Calu3 (cell line): ENCODE measurements around the gene ADRB1. TPM values are rescaled to one million over a fixed set of nuclear protein-coding genes. Genes with fewer than 3 reads are reported as not detected.

Experiments used
- BruUV-seq: library from RNA; stranded (reverse); fragments of 400-500 nt; replicated peaks from 2 replicates; lab custom pipeline; 2021; lab: Mats Ljungman, UMichigan
- CTCF ChIA-PET: fragments of 300-600 bp; sonication (Branson Sonifier 250); formaldehyde crosslinking; loops from one replicate; lab custom pipeline; 2022; ENCODE audit warnings: antibody characterized with exemption; lab: Charles Lee
- DNase-seq: peaks from one replicate; pipeline ENCODE4 v3.0.0; 2022
- H3K27ac Mint-ChIP-seq: one replicate; pipeline ENCODE4 v1.8.0; 2022; ENCODE audit warnings: mixed read lengths; ENCODE audit not compliant: unreplicated experiment
- H3K27me3 Mint-ChIP-seq: one replicate; pipeline ENCODE4 v1.8.0; 2022; ENCODE audit warnings: mixed read lengths; ENCODE audit not compliant: unreplicated experiment
- H3K36me3 Mint-ChIP-seq: one replicate; pipeline ENCODE4 v1.8.0; 2022; ENCODE audit warnings: mild to moderate bottlenecking, moderate library complexity, mixed read lengths; ENCODE audit not compliant: insufficient read depth, unreplicated experiment
- H3K4me1 Mint-ChIP-seq: one replicate; pipeline ENCODE4 v1.8.0; 2022; ENCODE audit warnings: mild to moderate bottlenecking, low read depth, mixed read lengths; ENCODE audit not compliant: unreplicated experiment
- H3K4me3 Mint-ChIP-seq: one replicate; pipeline ENCODE4 v1.8.0; 2022; ENCODE audit warnings: mild to moderate bottlenecking, low read depth, moderate library complexity, mixed read lengths; ENCODE audit not compliant: unreplicated experiment
- H3K9me3 Mint-ChIP-seq: one replicate; pipeline ENCODE4 v1.8.0; 2022; ENCODE audit warnings: low read depth, mixed read lengths; ENCODE audit not compliant: unreplicated experiment
- intact Hi-C: fragments of 100-400 bp; cut with micrococcal nuclease; formaldehyde crosslinking; loops from one replicate; pipeline ENCODE4 v1.10.0; 2022; ENCODE audit not compliant: unreplicated experiment
- total RNA-seq: library from RNA; stranded (reverse); gene quantifications from 2 replicates; pipeline ENCODE4 v1.2.3, GENCODE V29; 2022
- TF ChIP-seq, protein P1 (sequence below): fragments of 200-600 bp; IDR thresholded peaks from one replicate; pipeline ENCODE4 v1.8.0; 2022; ENCODE audit warnings: antibody characterized with exemption; ENCODE audit not compliant: unreplicated experiment

Gene ADRB1
- total RNA-seq, 1 experiment from 2014 or later: 0.47 TPM

DNA sequence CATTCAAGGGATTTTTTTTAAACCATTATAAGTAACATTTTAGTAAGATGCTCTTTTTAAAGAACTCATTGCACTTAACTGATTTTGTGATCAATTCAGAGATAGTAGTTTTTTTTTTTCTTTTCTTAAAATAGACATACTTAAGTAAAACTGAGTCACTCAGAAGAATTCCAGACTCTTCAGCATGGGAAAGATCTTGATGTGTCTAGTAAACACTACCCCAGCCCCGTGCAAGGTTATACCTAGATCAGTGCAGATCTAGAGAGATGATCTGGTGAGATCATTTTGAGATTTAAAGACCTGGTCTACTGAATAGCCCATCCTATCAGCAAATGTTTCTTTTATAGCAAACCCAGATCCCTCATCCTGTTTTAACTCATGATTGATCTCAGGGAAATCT, 8.6 kb downstream of the ADRB1 start:
- no peak for DNase-seq
- Mint-ChIP-seq H3K9me3 (no peaks in the 10 kb centered on the region), H3K36me3 (no peaks in the 10 kb centered on the region), H3K4me1 (no peaks in the 10 kb centered on the region), H3K27ac (no peak overlapping the region), H3K4me3 (no peak overlapping the region), H3K27me3 (no peaks in the 10 kb centered on the region)
- CTCF ChIA-PET: no interaction called here
- TF ChIP-seq, protein P1, sequence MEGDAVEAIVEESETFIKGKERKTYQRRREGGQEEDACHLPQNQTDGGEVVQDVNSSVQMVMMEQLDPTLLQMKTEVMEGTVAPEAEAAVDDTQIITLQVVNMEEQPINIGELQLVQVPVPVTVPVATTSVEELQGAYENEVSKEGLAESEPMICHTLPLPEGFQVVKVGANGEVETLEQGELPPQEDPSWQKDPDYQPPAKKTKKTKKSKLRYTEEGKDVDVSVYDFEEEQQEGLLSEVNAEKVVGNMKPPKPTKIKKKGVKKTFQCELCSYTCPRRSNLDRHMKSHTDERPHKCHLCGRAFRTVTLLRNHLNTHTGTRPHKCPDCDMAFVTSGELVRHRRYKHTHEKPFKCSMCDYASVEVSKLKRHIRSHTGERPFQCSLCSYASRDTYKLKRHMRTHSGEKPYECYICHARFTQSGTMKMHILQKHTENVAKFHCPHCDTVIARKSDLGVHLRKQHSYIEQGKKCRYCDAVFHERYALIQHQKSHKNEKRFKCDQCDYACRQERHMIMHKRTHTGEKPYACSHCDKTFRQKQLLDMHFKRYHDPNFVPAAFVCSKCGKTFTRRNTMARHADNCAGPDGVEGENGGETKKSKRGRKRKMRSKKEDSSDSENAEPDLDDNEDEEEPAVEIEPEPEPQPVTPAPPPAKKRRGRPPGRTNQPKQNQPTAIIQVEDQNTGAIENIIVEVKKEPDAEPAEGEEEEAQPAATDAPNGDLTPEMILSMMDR: no peak
- intact Hi-C loops: no loop called here
- no TSS peak for BruUV-seq

DNA sequence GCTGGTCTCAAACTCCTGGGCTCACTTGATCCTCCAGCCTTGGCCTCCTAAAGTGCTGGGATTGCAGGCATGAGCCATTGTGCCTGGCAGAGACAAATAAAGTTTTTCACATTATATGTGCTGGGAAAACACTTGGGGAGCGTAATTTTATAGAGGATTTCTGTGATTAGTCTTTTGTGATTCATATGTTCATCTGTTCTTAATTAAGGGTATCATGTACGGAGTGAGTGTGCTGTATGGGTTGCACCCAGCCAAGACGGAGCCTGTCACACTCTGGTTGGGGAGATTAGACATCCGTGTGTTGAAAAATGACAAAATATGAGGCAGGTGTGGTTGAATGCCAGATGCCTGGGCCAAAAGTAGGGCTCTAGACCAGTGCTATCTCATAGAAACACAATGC, 10.3 kb downstream of the ADRB1 start:
- Mint-ChIP-seq H3K27ac (no peak overlapping the region), H3K4me3 (no peak overlapping the region), H3K4me1 (no peaks in the 10 kb centered on the region), H3K27me3 (no peaks in the 10 kb centered on the region), H3K36me3 (no peaks in the 10 kb centered on the region), H3K9me3 (no peaks in the 10 kb centered on the region)
- no peak for DNase-seq
- intact Hi-C loops: no loop called here
- TF ChIP-seq, protein P1: no peak
- CTCF ChIA-PET: interaction anchor here (0.6 kb wide), 1 partner anchor 75 kb away, joined by 3 read pairs; no protein-coding TSS in a partner anchor
- no TSS peak for BruUV-seq

DNA sequence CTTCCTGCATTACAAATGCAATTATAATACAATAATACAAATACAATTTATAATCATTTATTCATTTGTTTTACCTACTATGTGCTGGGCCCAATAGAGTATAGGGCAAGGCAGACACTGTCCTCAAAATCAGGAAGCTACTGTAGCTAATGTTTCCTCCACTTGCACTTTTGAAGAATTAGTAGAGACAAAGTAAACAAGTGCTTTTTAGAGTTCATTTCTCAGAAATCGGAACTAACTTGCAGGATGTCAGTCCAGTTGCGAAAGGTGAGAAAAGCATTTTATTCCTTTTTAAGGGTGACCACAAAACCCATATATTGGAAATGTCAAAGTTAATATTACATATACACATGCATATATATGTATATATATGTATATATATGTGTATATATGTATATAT, 14.2 kb downstream of the ADRB1 start:
- H3K4me1 Mint-ChIP-seq: no peaks in the 10 kb centered on the region
- H3K9me3 Mint-ChIP-seq: no peaks in the 10 kb centered on the region
- no TSS peak for BruUV-seq
- H3K36me3 Mint-ChIP-seq: no peaks in the 10 kb centered on the region
- no peak overlapping the region for H3K4me3 Mint-ChIP-seq
- no peak for DNase-seq
- H3K27me3 Mint-ChIP-seq: no peaks in the 10 kb centered on the region
- intact Hi-C loops: no loop called here
- H3K27ac Mint-ChIP-seq: no peak overlapping the region
- TF ChIP-seq, protein P1: no peak
- CTCF ChIA-PET: no interaction called here

DNA sequence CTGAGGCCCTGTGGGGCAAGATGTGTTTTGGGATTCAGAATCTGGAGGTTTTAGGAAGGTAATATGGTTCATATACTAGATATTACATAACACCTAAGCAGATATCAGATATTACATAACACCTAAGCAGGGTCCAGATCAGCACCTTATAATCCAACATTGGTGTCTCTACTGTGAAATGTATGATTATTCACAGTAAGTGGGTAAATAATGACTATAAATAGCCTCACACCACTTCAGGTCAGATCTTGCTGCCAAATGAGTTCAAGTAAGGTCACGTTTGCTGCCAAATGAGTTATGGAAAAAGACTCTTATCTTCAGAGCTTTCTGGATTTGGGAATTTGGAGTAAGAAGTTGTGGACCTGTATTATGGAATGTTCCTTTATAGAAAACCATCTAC, 14.6 kb downstream of the ADRB1 start:
- Mint-ChIP-seq H3K27me3 (no peaks in the 10 kb centered on the region), H3K27ac (no peak overlapping the region), H3K4me1 (no peaks in the 10 kb centered on the region), H3K9me3 (no peaks in the 10 kb centered on the region), H3K36me3 (no peaks in the 10 kb centered on the region), H3K4me3 (no peak overlapping the region)
- TF ChIP-seq, protein P1: no peak
- CTCF ChIA-PET: no interaction called here
- intact Hi-C loops: no loop called here
- DNase-seq: no peak
- BruUV-seq: no TSS peak
